Activated CD4-positive, CD25-positive, alpha-beta regulatory T cell treated with anti-CD3 and anti-CD28 coated beads, Interleukin-2, amount 50 U/mL, for 24 hours (primary cell): Measurements from ENCODE around the gene RGS14.
A peak's percentile ranks its signal among the peaks of the same experiment; 100 is the strongest.
"Not testable (repeated sequence)": the region's sequence is repeated elsewhere in the genome, so short reads cannot be mapped to it uniquely, and the experiment has no call there.

Source experiments
- ATAC-seq, 2 donors: fragments of 150-1000 bp; cut with Tn5 transposase; one replicate each; pipeline ENCODE4 v1.10.0; 2021; ENCODE audit warnings: mild to moderate bottlenecking in 1 of 2, moderate library complexity in 1 of 2

The RGS14 gene

GRCh38 chr5:177347699-177348098 lies 10.0 kb upstream of the RGS14 start:
- no peak for ATAC-seq

- no peak for ATAC-seq
These were observed 8.4 kb upstream of the RGS14 start for GRCh38 chr5:177349362-177349647.

- no peak for ATAC-seq
These were observed 8.0 kb upstream of the RGS14 start for GRCh38 chr5:177349762-177350161.

GRCh38 chr5:177350776-177351391 lies 6.8 kb upstream of the RGS14 start:
- ATAC-seq = no peak

- ATAC-seq = peak; percentile 98
These were observed 6.1 kb upstream of the RGS14 start, which contains the start of gene LMAN2 for GRCh38 chr5:177351392-177352329. TSS of gene LMAN2 (minus strand) at chr5:177351668. CDS start at chr5:177351647, 21 bp downstream.

GRCh38 chr5:177353093-177353492 lies 4.6 kb upstream of the RGS14 start:
- no peak for ATAC-seq

- ATAC-seq = no peak
These were observed 3.5 kb upstream of the RGS14 start for GRCh38 chr5:177354256-177354655.

GRCh38 chr5:177354711-177355110 lies 3.0 kb upstream of the RGS14 start:
- no peak for ATAC-seq

GRCh38 chr5:177355162-177355867 lies 2.4 kb upstream of the RGS14 start:
- no peak for ATAC-seq

- ATAC-seq = no peak
These were observed 1.9 kb upstream of the RGS14 start for GRCh38 chr5:177355868-177356168.

- no peak for ATAC-seq
These were observed 978 bp upstream of the RGS14 start for GRCh38 chr5:177356746-177357145.

GRCh38 chr5:177357146-177357458 lies 622 bp upstream of the RGS14 start:
- ATAC-seq = peak in 1 of 2 donors; percentile 3

- ATAC-seq = no peak
These were observed 671 bp downstream of the RGS14 start for GRCh38 chr5:177358370-177358819.

- no peak for ATAC-seq
These were observed 1.7 kb downstream of the RGS14 start for GRCh38 chr5:177359451-177359851.

- no peak for ATAC-seq
These were observed 2.1 kb downstream of the RGS14 start for GRCh38 chr5:177359860-177360259.

- ATAC-seq = not testable (repeated sequence)
These were observed 3.0 kb downstream of the RGS14 start for GRCh38 chr5:177360740-177361139.

- no peak for ATAC-seq
These were observed 3.9 kb downstream of the RGS14 start for GRCh38 chr5:177361418-177362291.

GRCh38 chr5:177362292-177362609 lies 4.5 kb downstream of the RGS14 start:
- no peak for ATAC-seq

- ATAC-seq = peak; percentile 53 to 58
These were observed 5.1 kb downstream of the RGS14 start for GRCh38 chr5:177362610-177363507.

- ATAC-seq = no peak
These were observed 5.8 kb downstream of the RGS14 start for GRCh38 chr5:177363565-177363964.

- peak; percentile 55 to 68 for ATAC-seq
These were observed 6.6 kb downstream of the RGS14 start for GRCh38 chr5:177364159-177364962.
